Activated CD4-positive, alpha-beta T cell treated with anti-CD3 and anti-CD28 coated beads for 36 hours (primary cell): Measurements from ENCODE around the gene RALGAPA1. TPM values are rescaled to one million over a fixed set of nuclear protein-coding genes. Genes with fewer than 3 reads are reported as not detected.
A peak's percentile ranks its signal among the peaks of the same experiment; 100 is the strongest.
"Not testable (repeated sequence)": the region's sequence is repeated elsewhere in the genome, so short reads cannot be mapped to it uniquely, and the experiment has no call there.

ENCODE experiments used
- ATAC-seq: fragments of 200-7000 bp; cut with Tn5 transposase; one replicate; pipeline ENCODE4 v1.10.0; 2021; ENCODE audit warnings: mild to moderate bottlenecking, moderate library complexity
- CTCF ChIA-PET: fragments of 350-600 bp; sonication (Branson Sonifier 250); formaldehyde crosslinking; loops from one replicate; lab custom pipeline; 2021; ENCODE audit warnings: antibody characterized with exemption; lab: Charles Lee
- POLR2A ChIA-PET: fragments of 350-600 bp; sonication (Branson Sonifier 250); formaldehyde crosslinking; loops from one replicate; lab custom pipeline; 2021; ENCODE audit warnings: antibody characterized with exemption, inconsistent platforms; lab: Charles Lee
- DNase-seq: peaks from one replicate; pipeline ENCODE4 v3.0.0-alpha.2; 2020
- H3K27ac Mint-ChIP-seq: one replicate; pipeline ENCODE4 v1.8.0; 2021; ENCODE audit warnings: mixed read lengths
- H3K27me3 Mint-ChIP-seq: one replicate; pipeline ENCODE4 v1.8.0; 2021; ENCODE audit warnings: mixed read lengths
- H3K36me3 Mint-ChIP-seq: one replicate; pipeline ENCODE4 v1.8.0; 2021; ENCODE audit warnings: low read depth, mixed read lengths
- H3K4me1 Mint-ChIP-seq: one replicate; pipeline ENCODE4 v1.8.0; 2021; ENCODE audit warnings: mixed read lengths
- H3K4me3 Mint-ChIP-seq: one replicate; pipeline ENCODE4 v1.8.0; 2021; ENCODE audit warnings: mild to moderate bottlenecking, moderate library complexity, mixed read lengths
- H3K9me3 Mint-ChIP-seq: one replicate; pipeline ENCODE4 v1.8.0; 2021; ENCODE audit warnings: low read depth, mixed read lengths
- intact Hi-C, 2 experiments: fragments of 100-400 bp; cut with DNase I in 1 of 2; cut with micrococcal nuclease in 1 of 2; formaldehyde crosslinking; loops; one replicate each; pipeline versions ENCODE4 v1.14.2 to v1.15.1; 2022 to 2024; cut with DNase I, micrococcal nuclease
- total RNA-seq, 2 experiments: library from RNA; stranded (reverse); gene quantifications; one replicate each; pipeline ENCODE4 v1.2.3, GENCODE V29; 2021

RALGAPA1 gene
- total RNA-seq, 2 experiments from 2014 or later, result 20.3 to 22.0 TPM

- H3K27ac Mint-ChIP-seq, result no peak overlapping the region
- DNase-seq (no peak), ATAC-seq (no peak)
- peaks cover 11% of the 10 kb centered on the region for H3K36me3 Mint-ChIP-seq
- no peaks in the 10 kb centered on the region for H3K9me3 Mint-ChIP-seq
- H3K4me1 Mint-ChIP-seq, result peaks cover 31% of the 10 kb centered on the region
- ChIA-PET CTCF (interaction anchor here (0.6 to 3.0 kb wide), 13 partner anchors 9 to 377 kb away, joined by 3 to 15 read pairs (median 3); no protein-coding TSS in a partner anchor), POLR2A (no interaction called here)
- H3K4me3 Mint-ChIP-seq, result no peak overlapping the region
- no peaks in the 10 kb centered on the region for H3K27me3 Mint-ChIP-seq
- intact Hi-C loops, result loop anchor here (5.0 to 10.0 kb wide), 6 partner anchors 39 to 931 kb away; partner anchors contain the start of genes BAZ1A (in 1 of the 2), FAM177A1 (in 1 of the 2), MBIP (in 1 of the 2) and PPP2R3C (in 1 of the 2)
Measured at GRCh38 chr14:35806006-35806907, 2.8 kb downstream of the RALGAPA1 start.

- Mint-ChIP-seq H3K36me3 (peaks cover under 1% of the 10 kb centered on the region), H3K27ac (no peak overlapping the region), H3K9me3 (no peaks in the 10 kb centered on the region), H3K27me3 (no peaks in the 10 kb centered on the region), H3K4me1 (peaks cover 32% of the 10 kb centered on the region), H3K4me3 (no peak overlapping the region)
- DNase-seq (no peak), ATAC-seq (no peak)
- ChIA-PET CTCF (interaction anchor here (0.6 to 1.6 kb wide), 3 partner anchors 9 to 802 kb away, joined by 3 to 4 read pairs (median 3); no protein-coding TSS in a partner anchor), POLR2A (no interaction called here)
- intact Hi-C loops, result no loop called here
Measured at GRCh38 chr14:35797796-35798195, 11.3 kb downstream of the RALGAPA1 start.

GRCh38 chr14:35789651-35790050, 19.4 kb downstream of the RALGAPA1 start:
- ATAC-seq (no peak), DNase-seq (peak; percentile 30)
- peaks cover 34% of the 10 kb centered on the region for H3K4me1 Mint-ChIP-seq
- no peak overlapping the region for H3K27ac Mint-ChIP-seq
- ChIA-PET CTCF (interaction anchor here (0.8 to 1.4 kb wide), 4 partner anchors 18 to 103 kb away, joined by 3 read pairs; partner anchors contain the start of gene RALGAPA1), POLR2A (no interaction called here)
- no peaks in the 10 kb centered on the region for H3K27me3 Mint-ChIP-seq
- no peaks in the 10 kb centered on the region for H3K9me3 Mint-ChIP-seq
- intact Hi-C loops, result no loop called here
- no peak overlapping the region for H3K4me3 Mint-ChIP-seq
- peaks cover 8% of the 10 kb centered on the region for H3K36me3 Mint-ChIP-seq

GRCh38 chr14:35786856-35787255, 22.2 kb downstream of the RALGAPA1 start:
- Mint-ChIP-seq H3K9me3 (no peaks in the 10 kb centered on the region), H3K36me3 (peaks cover 11% of the 10 kb centered on the region), H3K4me3 (no peak overlapping the region), H3K27ac (no peak overlapping the region), H3K4me1 (peaks cover 36% of the 10 kb centered on the region), H3K27me3 (no peaks in the 10 kb centered on the region)
- ATAC-seq (peak; percentile 96), DNase-seq (peak; percentile 25)
- ChIA-PET POLR2A (interaction anchor here (0.7 kb wide), 1 partner anchor 654 kb away, joined by 3 read pairs; no protein-coding TSS in a partner anchor), CTCF (interaction anchor here (1.0 to 1.2 kb wide), 4 partner anchors 11 to 20 kb away, joined by 3 to 8 read pairs (median 4); no protein-coding TSS in a partner anchor)
- intact Hi-C loops, result no loop called here

GRCh38 chr14:35783699-35784098, 25.4 kb downstream of the RALGAPA1 start:
- Mint-ChIP-seq H3K4me3 (no peak overlapping the region), H3K9me3 (peaks cover 10% of the 10 kb centered on the region), H3K27me3 (no peaks in the 10 kb centered on the region), H3K27ac (no peak overlapping the region), H3K4me1 (peaks cover 20% of the 10 kb centered on the region), H3K36me3 (peaks cover 19% of the 10 kb centered on the region)
- CTCF ChIA-PET, result no interaction called here
- ATAC-seq (no peak), DNase-seq (no peak)
- POLR2A ChIA-PET, result no interaction called here
- intact Hi-C loops, result no loop called here

- CTCF ChIA-PET, result no interaction called here
- no peak overlapping the region for H3K4me3 Mint-ChIP-seq
- ATAC-seq (no peak), DNase-seq (no peak)
- intact Hi-C loops, result no loop called here
- H3K36me3 Mint-ChIP-seq, result peaks cover 15% of the 10 kb centered on the region
- no peak overlapping the region for H3K27ac Mint-ChIP-seq
- peaks cover 7% of the 10 kb centered on the region for H3K4me1 Mint-ChIP-seq
- POLR2A ChIA-PET, result interaction anchor here (0.6 kb wide), 1 partner anchor 1065 kb away, joined by 3 read pairs; no protein-coding TSS in a partner anchor
- no peaks in the 10 kb centered on the region for H3K27me3 Mint-ChIP-seq
- peaks cover 10% of the 10 kb centered on the region for H3K9me3 Mint-ChIP-seq
Measured at GRCh38 chr14:35779368-35779767, 29.7 kb downstream of the RALGAPA1 start.

- H3K9me3 Mint-ChIP-seq, H3K4me1 Mint-ChIP-seq, H3K27ac Mint-ChIP-seq, DNase-seq, ATAC-seq, H3K27me3 Mint-ChIP-seq, intact Hi-C loops, H3K4me3 Mint-ChIP-seq, POLR2A ChIA-PET: not testable (repeated sequence)
- CTCF ChIA-PET, result interaction anchor here (1.3 kb wide), 1 partner anchor 19 kb away, joined by 3 read pairs; no protein-coding TSS in a partner anchor
- H3K36me3 Mint-ChIP-seq, result peaks cover 16% of the 10 kb centered on the region
Measured at GRCh38 chr14:35777550-35777949, 31.5 kb downstream of the RALGAPA1 start.

GRCh38 chr14:35776823-35777222, 32.3 kb downstream of the RALGAPA1 start:
- no peak overlapping the region for H3K4me3 Mint-ChIP-seq
- ChIA-PET CTCF (interaction anchor here (0.6 to 1.5 kb wide), 7 partner anchors 8 to 355 kb away, joined by 3 to 5 read pairs (median 3); no protein-coding TSS in a partner anchor), POLR2A (interaction anchor here (0.6 kb wide), 1 partner anchor 70 kb away, joined by 8 read pairs; no protein-coding TSS in a partner anchor)

GRCh38 chr14:35776085-35776484, 33.0 kb downstream of the RALGAPA1 start:
- H3K27me3 Mint-ChIP-seq, intact Hi-C loops, H3K4me1 Mint-ChIP-seq, H3K4me3 Mint-ChIP-seq, H3K27ac Mint-ChIP-seq, DNase-seq, ATAC-seq, H3K9me3 Mint-ChIP-seq, POLR2A ChIA-PET: not testable (repeated sequence)
- peaks cover 12% of the 10 kb centered on the region for H3K36me3 Mint-ChIP-seq
- CTCF ChIA-PET, result interaction anchor here (0.8 to 1.5 kb wide), 5 partner anchors 8 to 42 kb away, joined by 3 to 4 read pairs (median 3); no protein-coding TSS in a partner anchor

More at GRCh38 chr14:35776823-35777222, 32.3 kb downstream of the RALGAPA1 start:
- DNase-seq (no peak), ATAC-seq (no peak)
- H3K4me1 Mint-ChIP-seq, result peaks cover 7% of the 10 kb centered on the region
- no peaks in the 10 kb centered on the region for H3K27me3 Mint-ChIP-seq
- H3K36me3 Mint-ChIP-seq, result peaks cover 16% of the 10 kb centered on the region
- H3K27ac Mint-ChIP-seq, result no peak overlapping the region
- intact Hi-C loops, result no loop called here
- H3K9me3 Mint-ChIP-seq, result peaks cover 10% of the 10 kb centered on the region

- intact Hi-C loops, result loop anchor here in 1 of 2 experiments (5.0 kb wide), 1 partner anchor 41 kb away; the partner anchor contains the start of gene RALGAPA1
- ATAC-seq (peak; percentile 92), DNase-seq (peak; percentile 40)
- ChIA-PET CTCF (interaction anchor here (1.1 kb wide), 1 partner anchor 18 kb away, joined by 4 read pairs; no protein-coding TSS in a partner anchor), POLR2A (interaction anchor here (0.6 kb wide), 1 partner anchor 10 kb away, joined by 3 read pairs; no protein-coding TSS in a partner anchor)
- Mint-ChIP-seq H3K4me3 (no peak overlapping the region), H3K27ac (no peak overlapping the region), H3K9me3 (no peaks in the 10 kb centered on the region), H3K4me1 (peaks cover 12% of the 10 kb centered on the region), H3K27me3 (no peaks in the 10 kb centered on the region), H3K36me3 (peaks cover 5% of the 10 kb centered on the region)
Measured at GRCh38 chr14:35766700-35767082, 42.4 kb downstream of the RALGAPA1 start.
